Psoas muscle (tissue), 8 donors: ENCODE data around the gene RPL22. TPM values are rescaled to one million over a fixed set of nuclear protein-coding genes. Genes with fewer than 3 reads are reported as not detected.

ENCODE experiments used
- ATAC-seq, 4 donors: fragments of 200-7000 bp; cut with Tn5 transposase; one replicate each; pipeline ENCODE4 v1.9.1; 2020; ENCODE audit warnings: moderate library complexity in 3 of 4, mild to moderate bottlenecking in 2 of 4
- DNase-seq, 2 donors: peaks; one replicate each; pipeline ENCODE4 v3.0.0-alpha.2; 2020
- H3K27ac ChIP-seq: fragments of 200-600 bp; one replicate; pipeline ENCODE4 v1.8.0; 2022
- H3K27me3 ChIP-seq, 3 donors: fragments of 200-600 bp in 1 of 3; one replicate each; pipeline versions ENCODE4 v1.6.1 to v1.8.0; 2013 to 2022; ENCODE audit warnings: low read length in 2 of 3, mild to moderate bottlenecking in 2 of 3, moderate library complexity in 1 of 3; ENCODE audit not compliant: insufficient read depth in 3 of 3
- H3K36me3 ChIP-seq, 2 donors: fragments of 200-600 bp in 1 of 2; one replicate each; pipeline versions ENCODE4 v1.6.1 to v1.8.0; 2013 to 2022; ENCODE audit warnings: low read depth in 1 of 2, mild to moderate bottlenecking in 1 of 2, moderate library complexity in 1 of 2; ENCODE audit not compliant: insufficient read depth in 1 of 2
- H3K4me1 ChIP-seq: fragments of 200-600 bp; one replicate; pipeline ENCODE4 v1.8.0; 2022
- H3K4me3 ChIP-seq: fragments of 200-600 bp; one replicate; pipeline ENCODE4 v1.8.0; 2022; ENCODE audit warnings: mild to moderate bottlenecking
- H3K9me3 ChIP-seq: fragments of 200-600 bp; one replicate; pipeline ENCODE4 v1.8.0; 2022
- WGBS, 3 donors: extraction: QIAGEN DNeasy Blood & Tissue Kit; methylation state at CpG; one replicate each; pipeline versions ENCODE4 v1.1.6 to v1.1.7; 2013; 5-methylcytosine and 5-hydroxymethylcytosine counted together
- intact Hi-C, 2 donors: fragments of 100-400 bp; cut with DNase I; formaldehyde crosslinking; loops; one replicate each; pipeline versions ENCODE4 v1.11.0 to v1.14.2; 2022
- polyA plus RNA-seq, 3 donors: library from polyadenylated mRNA; stranded (reverse); fragments of 200-250 nt; gene quantifications; one replicate each; pipeline ENCODE4 v1.2.3, GENCODE V29; 2013
- total RNA-seq, 4 donors: library from RNA; stranded (reverse); fragmentation: NEBNext Ultra II Directional in 2 of 4; extraction: Animal tissue kit (Norgen Biotek cat#: 25700) in 2 of 4; gene quantifications; one replicate each; pipeline versions ENCODE4 v1.2.1 to v1.2.4, GENCODE V29; 2021 to 2023
- TF ChIP-seq, protein P1 (sequence below): fragments of 200-600 bp; IDR thresholded peaks from one replicate; pipeline ENCODE4 v1.8.0; 2022; ENCODE audit warnings: antibody characterized with exemption
- donor health status: healthy with polysubstance abuse.
- donor health status: DM: no; HTN: no; CAD: no; lungs with moderate emphysema.
- donor health status: Bipolar disorder and iron deficiency.
- donor health status: healthy.
- donor health status: DM: yes; HTN: yes; CAD: no.
- donor health status: DM: no; HTN: no; CAD: no.
- donor health status: DM: no; HTN: no; CAD: no.
- donor health status: DM: yes; HTN: yes; CAD: no.

RPL22 gene
- total and polyA plus RNA-seq, 7 donors, result 285 to 417 (median 313) TPM

GRCh38 chr1:6206520-6206855 is 7.1 kb upstream of the RPL22 start:
- H3K27me3 ChIP-seq, result no peaks in the 10 kb centered on the region
- peak overlapping the region; percentile 76 for H3K4me3 ChIP-seq
- intact Hi-C loops, result loop anchor here in 1 of 2 donors (5.0 kb wide), 1 partner anchor 36 kb away; the partner anchor contains the start of gene HES3
- TF ChIP-seq, protein P1, sequence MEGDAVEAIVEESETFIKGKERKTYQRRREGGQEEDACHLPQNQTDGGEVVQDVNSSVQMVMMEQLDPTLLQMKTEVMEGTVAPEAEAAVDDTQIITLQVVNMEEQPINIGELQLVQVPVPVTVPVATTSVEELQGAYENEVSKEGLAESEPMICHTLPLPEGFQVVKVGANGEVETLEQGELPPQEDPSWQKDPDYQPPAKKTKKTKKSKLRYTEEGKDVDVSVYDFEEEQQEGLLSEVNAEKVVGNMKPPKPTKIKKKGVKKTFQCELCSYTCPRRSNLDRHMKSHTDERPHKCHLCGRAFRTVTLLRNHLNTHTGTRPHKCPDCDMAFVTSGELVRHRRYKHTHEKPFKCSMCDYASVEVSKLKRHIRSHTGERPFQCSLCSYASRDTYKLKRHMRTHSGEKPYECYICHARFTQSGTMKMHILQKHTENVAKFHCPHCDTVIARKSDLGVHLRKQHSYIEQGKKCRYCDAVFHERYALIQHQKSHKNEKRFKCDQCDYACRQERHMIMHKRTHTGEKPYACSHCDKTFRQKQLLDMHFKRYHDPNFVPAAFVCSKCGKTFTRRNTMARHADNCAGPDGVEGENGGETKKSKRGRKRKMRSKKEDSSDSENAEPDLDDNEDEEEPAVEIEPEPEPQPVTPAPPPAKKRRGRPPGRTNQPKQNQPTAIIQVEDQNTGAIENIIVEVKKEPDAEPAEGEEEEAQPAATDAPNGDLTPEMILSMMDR, result no peak
- peaks cover 19% of the 10 kb centered on the region for H3K4me1 ChIP-seq
- ATAC-seq (peak in 1 of 4 donors; percentile 3), DNase-seq (no peak)
- peak overlapping the region; percentile 69 for H3K27ac ChIP-seq
- WGBS, 3 donors, result 12 to 13% (median 12%) methylated on average over 20 to 25 of the region's 25 CpGs
- no peaks in the 10 kb centered on the region for H3K36me3 ChIP-seq
- H3K9me3 ChIP-seq, result no peaks in the 10 kb centered on the region

- 2 to 3% (median 2%) methylated on average over 52 to 66 of the region's 66 CpGs for WGBS, 3 donors
- intact Hi-C loops, result loop anchor here in 1 of 2 donors (5.0 kb wide), 1 partner anchor 36 kb away; the partner anchor contains the start of gene HES3
- peak; percentile 70 to 76 (median 70) for ATAC-seq
These were observed 6.6 kb upstream of the RPL22 start, which contains the start of gene RNF207 for GRCh38 chr1:6205849-6206519. Gene RNF207 (plus strand): TSS chr1:6206119. CDS start chr1:6206536, 417 bp downstream.

DNA sequence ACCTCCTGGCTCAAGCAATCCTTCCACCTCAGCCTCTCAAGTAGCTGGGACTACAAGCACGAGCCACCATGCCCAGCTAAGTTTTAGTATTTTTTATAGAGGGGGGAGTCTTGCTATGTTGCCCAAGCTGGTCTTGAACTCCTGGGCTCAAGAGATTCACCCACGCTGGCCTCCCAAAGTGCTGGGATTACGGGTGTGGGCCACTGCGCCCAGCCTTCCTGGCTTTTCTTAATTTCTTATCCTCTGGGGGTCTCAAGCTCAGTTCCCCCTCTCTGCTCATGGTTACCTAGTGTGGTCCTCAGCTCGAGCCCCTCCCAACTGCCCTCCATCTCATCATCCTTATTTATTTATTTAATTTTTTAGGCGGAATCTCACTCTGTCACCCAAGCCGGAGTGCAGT is 2.9 kb upstream of the RPL22 start:
- DNase-seq (no peak), ATAC-seq (no peak)
- H3K4me3 ChIP-seq, result no peak overlapping the region
- no peaks in the 10 kb centered on the region for H3K9me3 ChIP-seq
- TF ChIP-seq, protein P1, result no peak
- no peaks in the 10 kb centered on the region for H3K27me3 ChIP-seq
- WGBS, 3 donors, result 88 to 91% (median 89%) methylated on average over 7 of the region's 7 CpGs
- intact Hi-C loops, result no loop called here
- H3K36me3 ChIP-seq, result peaks cover 0 to 5% of the 10 kb centered on the region in 2 donors
- peaks cover 22% of the 10 kb centered on the region for H3K4me1 ChIP-seq
- H3K27ac ChIP-seq, result no peak overlapping the region

More at GRCh38 chr1:6205849-6206519, 6.6 kb upstream of the RPL22 start, which contains the start of gene RNF207:
- TF ChIP-seq, protein P1, result no peak
- Histone ChIP-seq H3K4me3 (peak within 1 kb of the TSS; percentile 76), H3K27me3 (no peaks in the 10 kb centered on the region), H3K4me1 (peaks cover 19% of the 10 kb centered on the region), H3K36me3 (no peaks in the 10 kb centered on the region), H3K27ac (peak within 1 kb of the TSS; percentile 69), H3K9me3 (no peaks in the 10 kb centered on the region)
- DNase-seq, result peak; percentile 55 to 76

GRCh38 chr1:6200188-6200809 is 904 bp upstream of the RPL22 start:
- intact Hi-C loops, result no loop called here
- DNase-seq (no peak), ATAC-seq (no peak)
- Histone ChIP-seq H3K4me1 (peaks cover 11% of the 10 kb centered on the region), H3K27me3 (no peaks in the 10 kb centered on the region), H3K27ac (peak overlapping the region; percentile 79), H3K4me3 (peak overlapping the region; percentile 83), H3K36me3 (peaks cover 6 to 24% of the 10 kb centered on the region in 2 donors), H3K9me3 (no peaks in the 10 kb centered on the region)
- TF ChIP-seq, protein P1, result no peak
- WGBS, 3 donors, result 47 to 54% (median 47%) methylated on average over 10 of the region's 10 CpGs
